NB4 (cell line): ENCODE results near the gene FLT4.

Experiments
- POLR2A ChIP-seq: IDR thresholded peaks from 2 replicates; pipeline ENCODE4 v1.6.1; 2011; ENCODE audit warnings: mild to moderate bottlenecking; ENCODE audit not compliant: insufficient read length; ENCODE audit errors: extremely low read depth
- TF ChIP-seq, protein P1 (sequence below): IDR thresholded peaks from one replicate; pipeline ENCODE4 v1.5.1; 2012; ENCODE audit warnings: low read depth, low read length
- TF ChIP-seq, protein P2 (sequence below): IDR thresholded peaks from 2 replicates; pipeline ENCODE4 v1.6.1; 2011; ENCODE audit warnings: low read depth, low read length

DNA sequence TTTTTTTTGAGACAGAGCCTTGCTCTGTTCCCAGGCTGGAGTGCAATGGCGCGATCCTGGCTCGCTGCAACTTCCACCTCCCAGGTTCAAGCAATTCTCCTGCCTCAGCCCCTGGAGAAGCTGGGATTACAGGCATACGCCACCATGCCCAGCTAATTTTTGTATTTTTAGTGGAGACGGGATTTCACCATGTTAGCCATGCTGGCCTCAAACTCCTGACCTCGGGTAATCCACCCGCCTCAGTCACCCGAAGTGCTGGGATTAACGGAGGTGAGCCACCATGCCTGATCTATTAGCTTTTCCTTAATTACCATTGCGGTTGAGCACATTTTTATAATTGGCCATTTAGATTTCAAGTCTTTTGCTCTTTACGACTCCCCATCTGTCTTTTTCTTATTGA, 2.9 kb upstream of the FLT4 start:
- TF ChIP-seq, protein P1, sequence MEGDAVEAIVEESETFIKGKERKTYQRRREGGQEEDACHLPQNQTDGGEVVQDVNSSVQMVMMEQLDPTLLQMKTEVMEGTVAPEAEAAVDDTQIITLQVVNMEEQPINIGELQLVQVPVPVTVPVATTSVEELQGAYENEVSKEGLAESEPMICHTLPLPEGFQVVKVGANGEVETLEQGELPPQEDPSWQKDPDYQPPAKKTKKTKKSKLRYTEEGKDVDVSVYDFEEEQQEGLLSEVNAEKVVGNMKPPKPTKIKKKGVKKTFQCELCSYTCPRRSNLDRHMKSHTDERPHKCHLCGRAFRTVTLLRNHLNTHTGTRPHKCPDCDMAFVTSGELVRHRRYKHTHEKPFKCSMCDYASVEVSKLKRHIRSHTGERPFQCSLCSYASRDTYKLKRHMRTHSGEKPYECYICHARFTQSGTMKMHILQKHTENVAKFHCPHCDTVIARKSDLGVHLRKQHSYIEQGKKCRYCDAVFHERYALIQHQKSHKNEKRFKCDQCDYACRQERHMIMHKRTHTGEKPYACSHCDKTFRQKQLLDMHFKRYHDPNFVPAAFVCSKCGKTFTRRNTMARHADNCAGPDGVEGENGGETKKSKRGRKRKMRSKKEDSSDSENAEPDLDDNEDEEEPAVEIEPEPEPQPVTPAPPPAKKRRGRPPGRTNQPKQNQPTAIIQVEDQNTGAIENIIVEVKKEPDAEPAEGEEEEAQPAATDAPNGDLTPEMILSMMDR = no peak
- TF ChIP-seq, protein P2, sequence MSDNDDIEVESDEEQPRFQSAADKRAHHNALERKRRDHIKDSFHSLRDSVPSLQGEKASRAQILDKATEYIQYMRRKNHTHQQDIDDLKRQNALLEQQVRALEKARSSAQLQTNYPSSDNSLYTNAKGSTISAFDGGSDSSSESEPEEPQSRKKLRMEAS = no peak
- TF ChIP-seq POLR2A = no peak
